ENCODE data around the gene MPRIP.
"Not testable (repeated sequence)": the region's sequence is repeated elsewhere in the genome, so short reads cannot be mapped to it uniquely, and the experiment has no call there.

MPRIP gene

GRCh38 chr17:17167986-17168385, 125.7 kb downstream of the MPRIP start:
- DNase-seq (ENCODE audit: low read depth): no peak

GRCh38 chr17:17168401-17168800, 126.1 kb downstream of the MPRIP start:
- no peak for DNase-seq (ENCODE audit: low read depth)

- DNase-seq (ENCODE audit: low read depth): no peak
Observed at GRCh38 chr17:17169396-17169795, 127.1 kb downstream of the MPRIP start.

GRCh38 chr17:17170346-17170985, 128.2 kb downstream of the MPRIP start:
- DNase-seq (ENCODE audit: low read depth): no peak

GRCh38 chr17:17171186-17171585, 128.9 kb downstream of the MPRIP start:
- DNase-seq (ENCODE audit: low read depth): no peak

GRCh38 chr17:17172001-17172939, 130.0 kb downstream of the MPRIP start:
- no peak for DNase-seq (ENCODE audit: low read depth)

- no peak for DNase-seq (ENCODE audit: low read depth)
Observed at GRCh38 chr17:17172990-17173389, 130.7 kb downstream of the MPRIP start.

- no peak for DNase-seq (ENCODE audit: low read depth)
Observed at GRCh38 chr17:17173921-17174320, 131.7 kb downstream of the MPRIP start.

GRCh38 chr17:17175340-17175739, 133.1 kb downstream of the MPRIP start:
- DNase-seq (ENCODE audit: low read depth): no peak

- DNase-seq (ENCODE audit: low read depth): no peak
Observed at GRCh38 chr17:17175917-17176316, 133.7 kb downstream of the MPRIP start.

- DNase-seq (ENCODE audit: low read depth): no peak
Observed at GRCh38 chr17:17176341-17176740, 134.1 kb downstream of the MPRIP start.

- no peak for DNase-seq (ENCODE audit: low read depth)
Observed at GRCh38 chr17:17177176-17177575, 134.9 kb downstream of the MPRIP start.

- no peak for DNase-seq (ENCODE audit: low read depth)
Observed at GRCh38 chr17:17179371-17179827, 137.1 kb downstream of the MPRIP start.

GRCh38 chr17:17180141-17180603, 137.9 kb downstream of the MPRIP start:
- DNase-seq (ENCODE audit: low read depth): no peak

GRCh38 chr17:17180741-17181525, 138.7 kb downstream of the MPRIP start:
- no peak for DNase-seq (ENCODE audit: low read depth)

GRCh38 chr17:17181666-17182597, 139.7 kb downstream of the MPRIP start:
- no peak for DNase-seq (ENCODE audit: low read depth)

- no peak for DNase-seq (ENCODE audit: low read depth)
Observed at GRCh38 chr17:17182598-17183136, 140.4 kb downstream of the MPRIP start.

- DNase-seq (ENCODE audit: low read depth): no peak
Observed at GRCh38 chr17:17183744-17184143, 141.5 kb downstream of the MPRIP start.

- not testable (repeated sequence) for DNase-seq (ENCODE audit: low read depth)
Observed at GRCh38 chr17:17184985-17185757, 142.9 kb downstream of the MPRIP start.

GRCh38 chr17:17186051-17186450, 143.8 kb downstream of the MPRIP start:
- no peak for DNase-seq (ENCODE audit: low read depth)
